ENCODE results near the gene ZMIZ2.
"Not testable (repeated sequence)": the region's sequence is repeated elsewhere in the genome, so short reads cannot be mapped to it uniquely, and the experiment has no call there.

GRCh38 chr7:44803828-44804519 is 55.3 kb downstream of the ZMIZ2 start:
- TF ChIP-seq, protein P1, sequence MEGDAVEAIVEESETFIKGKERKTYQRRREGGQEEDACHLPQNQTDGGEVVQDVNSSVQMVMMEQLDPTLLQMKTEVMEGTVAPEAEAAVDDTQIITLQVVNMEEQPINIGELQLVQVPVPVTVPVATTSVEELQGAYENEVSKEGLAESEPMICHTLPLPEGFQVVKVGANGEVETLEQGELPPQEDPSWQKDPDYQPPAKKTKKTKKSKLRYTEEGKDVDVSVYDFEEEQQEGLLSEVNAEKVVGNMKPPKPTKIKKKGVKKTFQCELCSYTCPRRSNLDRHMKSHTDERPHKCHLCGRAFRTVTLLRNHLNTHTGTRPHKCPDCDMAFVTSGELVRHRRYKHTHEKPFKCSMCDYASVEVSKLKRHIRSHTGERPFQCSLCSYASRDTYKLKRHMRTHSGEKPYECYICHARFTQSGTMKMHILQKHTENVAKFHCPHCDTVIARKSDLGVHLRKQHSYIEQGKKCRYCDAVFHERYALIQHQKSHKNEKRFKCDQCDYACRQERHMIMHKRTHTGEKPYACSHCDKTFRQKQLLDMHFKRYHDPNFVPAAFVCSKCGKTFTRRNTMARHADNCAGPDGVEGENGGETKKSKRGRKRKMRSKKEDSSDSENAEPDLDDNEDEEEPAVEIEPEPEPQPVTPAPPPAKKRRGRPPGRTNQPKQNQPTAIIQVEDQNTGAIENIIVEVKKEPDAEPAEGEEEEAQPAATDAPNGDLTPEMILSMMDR (optimal IDR thresholded peaks at IDR 0.05 in 1 of 3, IDR thresholded peaks at IDR 0.05 in 1 of 3, conservative IDR thresholded peaks at IDR 0.05 in 1 of 3; ENCODE audit: extremely low read depth in 1 of 3, insufficient read depth in 2 of 3, low read length in 3 of 3) = not testable (repeated sequence)
- TF ChIP-seq EZH2 (IDR thresholded peaks at IDR 0.05; ENCODE audit: low read length) = not testable (repeated sequence)

Data from keratinocyte (primary cell).